ENCODE results near the gene STXBP6.
A peak's percentile ranks its signal among the peaks of the same experiment; 100 is the strongest.

STXBP6 gene

DNA sequence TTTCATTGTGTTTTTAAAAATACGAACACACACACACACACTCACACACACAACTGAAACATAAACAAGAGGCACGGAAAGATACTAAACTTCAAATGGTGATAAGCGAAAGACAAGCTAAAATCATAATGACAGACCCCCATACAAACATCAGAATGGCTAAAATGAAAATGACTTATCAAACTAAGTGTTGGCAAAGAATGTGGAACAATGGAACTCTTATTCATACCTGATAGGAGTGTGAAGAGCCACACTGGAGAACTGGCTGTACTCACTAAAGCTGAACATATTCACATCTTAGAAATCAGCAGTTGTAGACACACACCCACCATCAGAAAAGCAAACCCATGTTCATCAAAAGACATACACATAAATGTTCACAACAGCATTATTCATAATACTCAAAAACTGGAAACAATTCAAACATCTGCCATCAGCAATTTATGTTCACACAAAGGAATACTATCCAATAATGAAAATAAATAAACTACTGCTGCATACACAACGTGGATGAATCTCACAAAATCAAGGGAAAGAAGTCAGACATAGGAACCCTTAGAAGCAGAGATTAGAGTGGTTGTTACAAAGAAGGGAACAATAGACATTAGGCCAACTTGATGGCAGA is 11.8 kb downstream of the STXBP6 start:
- no peak overlapping the region for H2BK15ac ChIP-seq (ENCODE audit: low read depth, poor library complexity, severe bottlenecking)
- no peak overlapping the region for H3K4me3 ChIP-seq (ENCODE audit: insufficient read depth in 1 of 2, low read depth in 1 of 2, low read length in 2 of 2)
- H2AK5ac ChIP-seq (ENCODE audit: low read length, severe bottlenecking): no peak overlapping the region
- H3K23ac ChIP-seq (ENCODE audit: low read length in 2 of 2): no peak overlapping the region
- no peak overlapping the region for H3K4me2 ChIP-seq (ENCODE audit: low read length, poor library complexity, severe bottlenecking)
- DNase-seq: no peak
- H2BK120ac ChIP-seq (ENCODE audit: low read depth, low read length): no peak overlapping the region
- no peaks in the 10 kb centered on the region for H3K79me1 ChIP-seq (replicated peaks; ENCODE audit: low read length, poor library complexity, severe bottlenecking)
- H3K27me3 ChIP-seq (ENCODE audit: control insufficient read depth in 1 of 2, insufficient read depth in 1 of 2, low read length in 2 of 2): no peaks in the 10 kb centered on the region
- no peak overlapping the region for H4K8ac ChIP-seq (ENCODE audit: low read length)
- H2BK12ac ChIP-seq (ENCODE audit: low read length in 2 of 2): no peak overlapping the region
- H3K36me3 ChIP-seq (ENCODE audit: control insufficient read depth in 1 of 2, insufficient read depth in 2 of 2, low read depth in 1 of 2, low read length in 2 of 2): no peaks in the 10 kb centered on the region
- H3K9ac ChIP-seq (ENCODE audit: low read length): no peak overlapping the region
- H2AFZ ChIP-seq (ENCODE audit: low read depth, low read length): no peak overlapping the region
- no peaks in the 10 kb centered on the region for H3K9me3 ChIP-seq (ENCODE audit: control insufficient read depth, low read length)
- no peak overlapping the region for H3K18ac ChIP-seq (ENCODE audit: low read depth in 1 of 2, low read length in 2 of 2)
- no peak overlapping the region for H3K14ac ChIP-seq (ENCODE audit: low read length in 2 of 2)
- no peak overlapping the region for H3K27ac ChIP-seq (ENCODE audit: low read length, poor library complexity, severe bottlenecking)
- no peak overlapping the region for H2BK5ac ChIP-seq (ENCODE audit: low read depth, low read length, poor library complexity, severe bottlenecking)
- no peaks in the 10 kb centered on the region for H3K4me1 ChIP-seq (ENCODE audit: control insufficient read depth, insufficient read depth, low read depth, low read length)
- WGBS: 91% methylated on average over 3 of the region's 4 CpGs
- H3K4ac ChIP-seq (ENCODE audit: low read depth in 1 of 2, low read length in 2 of 2): no peak overlapping the region
- H4K91ac ChIP-seq (ENCODE audit: low read length): no peak overlapping the region

DNA sequence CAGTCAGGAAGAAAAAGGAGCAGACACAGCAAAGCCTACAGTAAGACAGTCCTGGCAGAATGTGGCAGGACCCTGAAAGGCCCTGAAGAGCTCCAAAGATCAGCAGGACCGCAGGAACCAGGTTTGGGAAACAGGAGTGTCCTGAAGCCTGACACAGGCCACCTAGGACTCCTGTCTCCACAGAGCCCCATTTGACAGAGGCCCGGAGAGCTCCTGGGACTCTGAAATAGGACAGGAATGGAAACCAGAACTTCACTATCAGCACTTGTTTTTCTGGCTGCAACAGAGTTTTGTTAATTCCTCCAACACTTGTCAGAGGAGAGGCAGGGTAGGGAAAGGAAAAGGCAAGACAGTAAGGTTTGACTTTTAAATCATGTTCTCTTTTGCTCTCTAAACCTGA is 12.9 kb downstream of the STXBP6 start:
- no peak overlapping the region for H3K9ac ChIP-seq (ENCODE audit: low read length)
- no peak overlapping the region for H3K23ac ChIP-seq (ENCODE audit: low read length in 2 of 2)
- no peaks in the 10 kb centered on the region for H3K4me1 ChIP-seq (ENCODE audit: control insufficient read depth, insufficient read depth, low read depth, low read length)
- 90% methylated on average over 2 of the region's 2 CpGs for WGBS
- no peak overlapping the region for H3K4me2 ChIP-seq (ENCODE audit: low read length, poor library complexity, severe bottlenecking)
- H2BK12ac ChIP-seq (ENCODE audit: low read length in 2 of 2): peak overlapping the region in 1 of 2 experiments; percentile 84
- H2BK5ac ChIP-seq (ENCODE audit: low read depth, low read length, poor library complexity, severe bottlenecking): no peak overlapping the region
- H4K91ac ChIP-seq (ENCODE audit: low read length): no peak overlapping the region
- no peaks in the 10 kb centered on the region for H3K36me3 ChIP-seq (ENCODE audit: control insufficient read depth in 1 of 2, insufficient read depth in 2 of 2, low read depth in 1 of 2, low read length in 2 of 2)
- no peak overlapping the region for H2AFZ ChIP-seq (ENCODE audit: low read depth, low read length)
- no peaks in the 10 kb centered on the region for H3K9me3 ChIP-seq (ENCODE audit: control insufficient read depth, low read length)
- H2AK5ac ChIP-seq (ENCODE audit: low read length, severe bottlenecking): no peak overlapping the region
- no peak overlapping the region for H3K4me3 ChIP-seq (ENCODE audit: insufficient read depth in 1 of 2, low read depth in 1 of 2, low read length in 2 of 2)
- no peak for DNase-seq
- no peak overlapping the region for H3K27ac ChIP-seq (ENCODE audit: low read length, poor library complexity, severe bottlenecking)
- peak overlapping the region in 1 of 2 experiments; percentile 21 for H3K18ac ChIP-seq (ENCODE audit: low read depth in 1 of 2, low read length in 2 of 2)
- H2BK120ac ChIP-seq (ENCODE audit: low read depth, low read length): no peak overlapping the region
- no peak overlapping the region for H4K8ac ChIP-seq (ENCODE audit: low read length)
- no peaks in the 10 kb centered on the region for H3K27me3 ChIP-seq (ENCODE audit: control insufficient read depth in 1 of 2, insufficient read depth in 1 of 2, low read length in 2 of 2)
- H3K79me1 ChIP-seq (replicated peaks; ENCODE audit: low read length, poor library complexity, severe bottlenecking): no peaks in the 10 kb centered on the region
- no peak overlapping the region for H2BK15ac ChIP-seq (ENCODE audit: low read depth, poor library complexity, severe bottlenecking)
- H3K4ac ChIP-seq (ENCODE audit: low read depth in 1 of 2, low read length in 2 of 2): no peak overlapping the region
- no peak overlapping the region for H3K14ac ChIP-seq (ENCODE audit: low read length in 2 of 2)

DNA sequence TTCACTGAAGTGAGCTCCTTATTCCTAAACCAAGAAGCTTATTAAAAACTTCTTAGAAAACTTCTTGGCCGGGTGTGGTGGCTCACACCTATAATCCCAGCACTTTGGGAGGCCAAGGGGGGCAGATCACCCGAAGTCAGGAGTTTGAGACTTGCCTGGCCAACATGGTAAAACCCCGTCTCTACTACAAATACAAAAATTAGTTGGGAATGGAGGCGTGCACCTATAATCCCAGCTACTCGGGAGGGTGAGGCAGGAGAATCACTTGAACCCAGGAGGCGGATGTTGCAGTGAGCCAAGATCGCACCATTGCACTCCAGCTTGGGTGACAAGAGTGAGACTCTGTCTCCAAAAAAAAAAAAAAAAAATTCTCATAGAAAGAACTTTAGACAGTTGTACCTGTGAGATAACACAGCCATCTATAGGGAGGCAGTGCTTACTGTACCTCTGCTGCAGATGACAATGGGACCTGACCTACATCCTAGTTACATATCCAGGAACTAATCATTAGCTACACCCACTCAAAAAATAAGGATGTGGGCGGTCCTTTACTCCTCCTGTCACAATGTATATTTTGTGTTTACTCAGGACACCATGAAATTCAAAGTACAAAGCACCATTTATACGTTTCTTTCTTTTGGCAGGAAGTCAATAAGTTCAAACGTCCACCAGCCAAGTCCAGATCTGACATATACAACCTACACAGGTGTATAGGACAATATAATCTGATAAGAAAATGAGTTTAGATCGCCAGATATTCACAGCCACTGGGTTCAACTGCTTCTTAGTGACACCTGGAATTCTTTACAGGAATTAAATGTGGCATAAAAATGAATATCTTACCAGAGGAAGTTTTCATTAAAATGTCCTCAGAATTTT is 14.9 kb downstream of the STXBP6 start:
- no peak overlapping the region for H3K18ac ChIP-seq (ENCODE audit: low read depth in 1 of 2, low read length in 2 of 2)
- H3K36me3 ChIP-seq (ENCODE audit: control insufficient read depth in 1 of 2, insufficient read depth in 2 of 2, low read depth in 1 of 2, low read length in 2 of 2): no peaks in the 10 kb centered on the region
- no peaks in the 10 kb centered on the region for H3K9me3 ChIP-seq (ENCODE audit: control insufficient read depth, low read length)
- H2AFZ ChIP-seq (ENCODE audit: low read depth, low read length): no peak overlapping the region
- no peak overlapping the region for H2BK12ac ChIP-seq (ENCODE audit: low read length in 2 of 2)
- no peak overlapping the region for H2AK5ac ChIP-seq (ENCODE audit: low read length, severe bottlenecking)
- H3K4me2 ChIP-seq (ENCODE audit: low read length, poor library complexity, severe bottlenecking): no peak overlapping the region
- H4K8ac ChIP-seq (ENCODE audit: low read length): no peak overlapping the region
- no peak overlapping the region for H3K4ac ChIP-seq (ENCODE audit: low read depth in 1 of 2, low read length in 2 of 2)
- no peak overlapping the region for H2BK5ac ChIP-seq (ENCODE audit: low read depth, low read length, poor library complexity, severe bottlenecking)
- no peaks in the 10 kb centered on the region for H3K4me1 ChIP-seq (ENCODE audit: control insufficient read depth, insufficient read depth, low read depth, low read length)
- no peak for DNase-seq
- no peaks in the 10 kb centered on the region for H3K27me3 ChIP-seq (ENCODE audit: control insufficient read depth in 1 of 2, insufficient read depth in 1 of 2, low read length in 2 of 2)
- no peak overlapping the region for H3K14ac ChIP-seq (ENCODE audit: low read length in 2 of 2)
- no peak overlapping the region for H3K9ac ChIP-seq (ENCODE audit: low read length)
- WGBS: 88% methylated on average over 7 of the region's 11 CpGs
- no peak overlapping the region for H3K4me3 ChIP-seq (ENCODE audit: insufficient read depth in 1 of 2, low read depth in 1 of 2, low read length in 2 of 2)
- no peak overlapping the region for H2BK15ac ChIP-seq (ENCODE audit: low read depth, poor library complexity, severe bottlenecking)
- H3K27ac ChIP-seq (ENCODE audit: low read length, poor library complexity, severe bottlenecking): no peak overlapping the region
- no peaks in the 10 kb centered on the region for H3K79me1 ChIP-seq (replicated peaks; ENCODE audit: low read length, poor library complexity, severe bottlenecking)
- no peak overlapping the region for H4K91ac ChIP-seq (ENCODE audit: low read length)
- H2BK120ac ChIP-seq (ENCODE audit: low read depth, low read length): no peak overlapping the region
- H3K23ac ChIP-seq (ENCODE audit: low read length in 2 of 2): no peak overlapping the region

DNA sequence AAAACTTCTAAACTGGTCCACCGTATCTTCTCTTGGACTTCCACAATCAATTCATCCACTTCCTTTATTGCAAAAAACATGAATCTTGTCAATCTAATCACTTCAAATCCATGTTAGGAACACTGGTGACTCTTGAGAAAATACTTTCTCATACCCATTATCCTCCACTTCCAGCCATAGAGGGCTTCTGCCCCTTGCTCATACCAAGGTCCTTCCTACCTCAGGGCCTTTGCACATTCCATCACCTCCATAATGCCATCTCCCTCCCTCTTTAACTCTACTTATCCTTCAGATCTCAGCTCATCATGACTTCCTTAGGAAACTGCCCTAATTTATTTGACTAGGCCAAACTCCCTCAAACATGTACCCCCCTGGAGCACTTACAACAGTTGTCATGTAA is 16.6 kb downstream of the STXBP6 start:
- H2BK120ac ChIP-seq (ENCODE audit: low read depth, low read length): no peak overlapping the region
- no peak overlapping the region for H3K9ac ChIP-seq (ENCODE audit: low read length)
- no peaks in the 10 kb centered on the region for H3K9me3 ChIP-seq (ENCODE audit: control insufficient read depth, low read length)
- no peaks in the 10 kb centered on the region for H3K4me1 ChIP-seq (ENCODE audit: control insufficient read depth, insufficient read depth, low read depth, low read length)
- H3K14ac ChIP-seq (ENCODE audit: low read length in 2 of 2): no peak overlapping the region
- no peak overlapping the region for H4K8ac ChIP-seq (ENCODE audit: low read length)
- no peak overlapping the region for H3K4me2 ChIP-seq (ENCODE audit: low read length, poor library complexity, severe bottlenecking)
- H2BK5ac ChIP-seq (ENCODE audit: low read depth, low read length, poor library complexity, severe bottlenecking): no peak overlapping the region
- 98% methylated on average over 1 of the region's 1 CpG for WGBS
- H3K18ac ChIP-seq (ENCODE audit: low read depth in 1 of 2, low read length in 2 of 2): no peak overlapping the region
- H3K36me3 ChIP-seq (ENCODE audit: control insufficient read depth in 1 of 2, insufficient read depth in 2 of 2, low read depth in 1 of 2, low read length in 2 of 2): peaks cover 0 to 3% of the 10 kb centered on the region in 2 experiments
- no peak overlapping the region for H3K4me3 ChIP-seq (ENCODE audit: insufficient read depth in 1 of 2, low read depth in 1 of 2, low read length in 2 of 2)
- H3K23ac ChIP-seq (ENCODE audit: low read length in 2 of 2): no peak overlapping the region
- DNase-seq: no peak
- H3K4ac ChIP-seq (ENCODE audit: low read depth in 1 of 2, low read length in 2 of 2): no peak overlapping the region
- H2AFZ ChIP-seq (ENCODE audit: low read depth, low read length): no peak overlapping the region
- H2BK12ac ChIP-seq (ENCODE audit: low read length in 2 of 2): no peak overlapping the region
- H2BK15ac ChIP-seq (ENCODE audit: low read depth, poor library complexity, severe bottlenecking): no peak overlapping the region
- no peak overlapping the region for H2AK5ac ChIP-seq (ENCODE audit: low read length, severe bottlenecking)
- no peak overlapping the region for H4K91ac ChIP-seq (ENCODE audit: low read length)
- H3K27ac ChIP-seq (ENCODE audit: low read length, poor library complexity, severe bottlenecking): no peak overlapping the region
- no peaks in the 10 kb centered on the region for H3K79me1 ChIP-seq (replicated peaks; ENCODE audit: low read length, poor library complexity, severe bottlenecking)
- no peaks in the 10 kb centered on the region for H3K27me3 ChIP-seq (ENCODE audit: control insufficient read depth in 1 of 2, insufficient read depth in 1 of 2, low read length in 2 of 2)
